ENCODE data around the gene TANGO6.
"Not testable (repeated sequence)": the region's sequence is repeated elsewhere in the genome, so short reads cannot be mapped to it uniquely, and the experiment has no call there.

Gene TANGO6

GRCh38 chr16:69019811-69020210, 176.5 kb downstream of the TANGO6 start:
- no peak for DNase-seq

DNA sequence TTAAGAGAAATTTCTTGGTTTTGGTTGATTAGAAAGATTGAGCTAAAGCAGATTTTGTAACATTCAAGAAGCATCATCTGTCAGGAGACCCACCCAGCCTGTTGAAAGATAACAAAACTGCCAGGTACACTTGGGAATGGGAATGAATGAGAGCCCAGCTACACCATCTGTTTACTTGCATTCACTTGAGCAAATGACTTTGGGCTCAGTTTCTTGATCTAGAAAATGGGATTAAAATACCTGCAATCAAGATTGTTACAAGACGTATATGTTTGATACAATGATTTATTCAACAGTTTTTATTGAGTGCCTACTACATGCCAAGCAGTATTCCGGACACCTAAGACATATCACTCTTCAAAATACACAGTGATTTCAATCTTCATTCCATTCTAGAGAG, 185.8 kb downstream of the TANGO6 start:
- DNase-seq: no peak

DNA sequence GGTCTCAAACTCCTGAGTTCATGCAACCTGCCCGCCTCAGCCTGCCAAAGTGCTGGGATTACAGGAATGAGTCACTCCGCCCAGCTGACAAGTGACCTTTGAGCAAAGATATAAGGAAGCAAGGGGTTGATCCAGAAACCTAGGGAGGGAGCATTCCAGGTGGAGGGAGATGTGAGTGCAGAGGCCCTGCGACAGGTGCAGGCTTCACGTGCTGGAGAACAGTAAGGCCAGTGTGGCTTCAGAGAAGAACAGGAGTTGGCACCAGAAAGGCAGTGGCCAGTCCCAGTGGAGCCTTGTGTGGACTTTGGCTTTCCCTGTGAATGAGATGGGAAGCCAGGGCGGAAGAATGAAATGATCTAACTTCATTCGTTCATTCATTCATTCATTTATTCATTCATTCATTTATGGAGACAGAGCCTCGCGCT, 188.6 kb downstream of the TANGO6 start:
- no peak for DNase-seq

DNA sequence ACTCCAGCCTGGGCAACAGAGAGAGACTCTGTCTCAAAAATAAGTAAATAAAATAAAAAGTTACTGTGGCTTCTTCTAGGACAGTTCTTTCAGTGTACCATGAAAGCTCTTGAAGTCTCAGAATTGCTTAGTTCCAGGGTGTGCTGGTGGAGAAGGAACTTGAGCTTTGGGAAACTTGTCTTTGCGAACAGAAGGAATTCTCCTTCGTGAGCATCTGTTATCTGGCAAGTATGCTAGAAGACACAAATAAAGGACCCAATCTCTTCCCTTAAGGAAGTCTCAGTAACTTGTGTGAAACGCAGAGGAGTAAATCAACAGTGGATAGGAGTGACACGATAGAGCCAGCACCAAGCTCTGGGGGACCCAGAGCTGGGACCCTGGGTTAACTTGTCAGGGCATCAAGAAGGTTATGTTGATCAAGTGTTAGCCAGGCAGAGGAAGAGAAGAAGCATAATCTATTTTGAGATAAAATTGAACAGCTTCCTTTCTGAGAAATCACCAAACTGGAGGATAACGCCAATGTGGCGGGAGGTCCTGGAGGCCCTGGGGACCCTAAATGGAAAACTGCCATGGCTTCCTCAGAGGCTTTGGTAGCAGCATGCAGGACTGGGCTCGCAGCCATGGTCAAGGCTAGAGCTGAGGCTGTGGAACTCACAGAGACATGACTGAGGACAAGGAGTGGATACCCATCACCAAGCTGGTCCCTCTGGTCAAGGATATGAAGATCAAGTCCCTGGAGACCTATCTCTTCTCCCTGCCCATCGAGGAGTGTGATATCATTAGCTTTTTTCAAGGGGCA, 190.0 kb downstream of the TANGO6 start:
- DNase-seq: no peak

DNA sequence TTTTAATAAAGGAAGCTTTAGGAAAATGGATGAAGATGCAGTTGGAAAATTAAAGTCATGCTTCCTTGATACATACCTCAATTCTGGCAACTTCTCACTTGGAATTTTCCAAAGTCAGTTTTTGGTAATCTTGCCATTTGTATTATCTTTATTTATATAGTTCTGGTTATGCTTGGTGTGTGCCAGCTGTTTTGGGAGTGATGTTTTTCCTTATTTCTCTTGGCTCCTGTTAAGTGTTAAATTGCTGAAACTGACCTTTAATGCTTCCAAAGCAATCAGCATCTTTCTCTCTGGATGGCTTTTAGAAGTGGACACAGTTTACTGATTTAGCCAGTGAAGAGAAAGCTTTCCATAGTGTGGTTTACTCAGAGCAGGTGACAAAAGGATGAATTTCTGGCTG, 192.0 kb downstream of the TANGO6 start:
- DNase-seq: no peak

GRCh38 chr16:69036399-69037091, 193.2 kb downstream of the TANGO6 start:
- no peak for DNase-seq

DNA sequence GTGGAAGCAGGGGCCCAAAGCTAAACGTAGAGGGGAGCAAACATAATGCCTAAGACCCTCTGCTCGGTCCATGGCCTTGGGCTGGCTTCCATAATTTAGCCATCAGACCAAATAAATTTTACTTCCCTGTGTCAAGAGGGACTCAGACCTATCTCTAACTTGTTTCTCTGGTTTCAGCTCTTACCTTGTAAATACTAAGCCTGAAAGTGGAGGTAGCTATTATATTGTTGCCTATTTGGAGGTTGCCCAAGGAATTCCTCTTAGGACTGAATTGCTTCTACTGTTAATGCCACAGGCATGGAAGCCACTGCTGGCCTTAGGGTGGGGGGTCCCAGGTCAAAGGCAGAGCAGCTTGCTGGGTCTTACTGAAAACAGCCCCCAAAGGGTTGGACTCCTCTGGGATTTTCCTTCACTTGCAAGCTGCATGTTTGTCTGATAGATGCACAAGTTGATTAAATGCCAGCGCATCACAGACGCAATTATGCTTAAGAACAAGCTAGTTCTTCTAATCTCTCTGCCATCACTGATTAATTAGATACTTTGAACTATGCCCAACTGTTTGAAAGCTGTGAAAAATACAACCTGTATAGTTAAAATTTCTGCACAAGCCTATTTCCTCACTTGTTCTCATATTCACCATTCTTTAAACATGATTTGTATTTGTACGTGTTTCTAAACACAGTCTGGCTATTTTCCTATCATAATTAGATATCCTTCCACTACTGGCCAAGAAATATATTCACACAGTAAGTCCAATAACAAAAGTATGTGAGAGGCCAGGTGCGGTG, 194.2 kb downstream of the TANGO6 start:
- no peak for DNase-seq

DNA sequence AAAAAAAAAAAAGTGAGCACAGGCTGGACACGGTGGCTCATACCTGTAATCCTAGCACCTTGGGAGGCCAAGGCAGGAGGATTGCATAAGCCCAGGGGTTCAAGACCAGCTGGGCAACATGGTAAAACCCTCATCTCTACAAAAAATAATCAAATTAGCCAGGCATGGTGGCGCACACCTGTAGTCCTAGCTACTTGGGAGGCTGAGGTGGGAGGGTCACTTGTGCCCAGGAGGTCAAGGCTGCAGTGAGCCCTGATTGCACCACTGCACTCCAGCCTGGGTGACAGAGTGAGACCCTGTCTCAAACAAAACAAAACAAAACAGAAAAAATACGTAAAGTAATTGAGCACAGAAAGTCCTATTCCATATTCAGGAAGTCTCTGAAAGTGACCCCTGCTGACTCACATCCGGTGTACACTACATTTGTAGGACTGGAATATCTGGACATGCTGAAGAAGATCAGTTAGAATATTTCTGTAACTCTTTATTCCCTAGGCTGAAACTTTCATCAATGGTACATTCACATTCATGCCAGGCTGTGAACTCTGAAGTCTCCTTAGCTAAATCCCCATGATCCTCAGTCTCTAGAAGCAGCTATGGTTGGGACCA, 196.1 kb downstream of the TANGO6 start:
- no peak for DNase-seq

- DNase-seq: no peak
Measured at GRCh38 chr16:69040144-69040909, 197.0 kb downstream of the TANGO6 start.

DNA sequence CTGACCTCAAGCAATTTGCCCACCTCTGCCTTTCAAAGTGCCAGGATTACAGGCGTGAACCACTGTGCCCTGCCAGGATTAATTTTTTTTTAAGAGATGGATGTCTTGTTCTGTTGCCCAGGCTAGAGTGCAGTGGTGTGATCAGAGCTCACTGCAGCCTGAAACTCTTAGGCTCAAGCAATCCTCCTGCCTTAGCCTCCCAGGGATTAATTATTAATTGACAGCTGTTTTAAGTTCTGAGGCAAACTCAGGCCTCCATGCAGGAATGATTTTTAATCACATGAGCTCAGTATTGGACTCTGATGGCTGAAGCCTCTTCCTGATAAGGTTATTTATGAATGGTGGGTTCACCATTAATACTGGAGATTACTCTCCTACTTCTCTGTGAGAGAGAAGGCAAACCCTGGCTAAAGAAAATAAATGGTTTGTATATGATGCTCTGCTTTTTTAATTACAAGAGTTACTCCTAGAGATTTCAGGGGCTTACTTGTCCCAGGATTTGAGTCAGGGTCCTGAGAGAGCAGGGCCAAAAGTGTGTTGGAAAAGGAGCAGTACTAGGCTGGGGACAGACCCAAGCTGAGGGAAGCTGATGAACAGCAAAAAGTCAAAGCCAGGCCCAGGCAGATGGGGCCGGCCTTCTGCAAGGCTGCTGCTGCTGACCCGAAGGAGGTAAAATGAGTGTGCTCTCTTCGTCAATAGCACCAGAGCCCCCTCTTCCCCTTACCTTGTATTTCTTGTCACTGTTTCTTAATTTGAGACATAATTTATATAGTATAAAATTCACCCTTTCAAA, 205.2 kb downstream of the TANGO6 start:
- DNase-seq: no peak

GRCh38 chr16:69049146-69049545, 205.8 kb downstream of the TANGO6 start:
- no peak for DNase-seq

- DNase-seq: no peak
Measured at GRCh38 chr16:69049603-69050375, 206.5 kb downstream of the TANGO6 start.

DNA sequence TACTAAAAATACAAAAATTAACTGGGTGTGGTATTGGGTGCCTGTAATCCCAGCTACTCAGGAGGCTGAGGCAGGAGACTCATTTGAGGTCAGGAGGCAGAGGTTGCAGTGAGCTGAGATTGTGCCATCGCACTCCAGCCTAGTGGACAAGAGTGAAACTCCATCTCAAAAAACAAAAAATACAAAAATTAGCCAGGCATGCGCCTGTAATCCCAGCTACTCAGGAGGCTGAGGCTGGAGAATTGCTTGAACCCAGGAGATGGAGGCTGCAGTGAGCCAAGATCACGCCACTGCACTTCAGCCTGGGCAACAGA, 208.1 kb downstream of the TANGO6 start:
- DNase-seq: not testable (repeated sequence)

GRCh38 chr16:69055008-69055407, 211.7 kb downstream of the TANGO6 start:
- DNase-seq: no peak

DNA sequence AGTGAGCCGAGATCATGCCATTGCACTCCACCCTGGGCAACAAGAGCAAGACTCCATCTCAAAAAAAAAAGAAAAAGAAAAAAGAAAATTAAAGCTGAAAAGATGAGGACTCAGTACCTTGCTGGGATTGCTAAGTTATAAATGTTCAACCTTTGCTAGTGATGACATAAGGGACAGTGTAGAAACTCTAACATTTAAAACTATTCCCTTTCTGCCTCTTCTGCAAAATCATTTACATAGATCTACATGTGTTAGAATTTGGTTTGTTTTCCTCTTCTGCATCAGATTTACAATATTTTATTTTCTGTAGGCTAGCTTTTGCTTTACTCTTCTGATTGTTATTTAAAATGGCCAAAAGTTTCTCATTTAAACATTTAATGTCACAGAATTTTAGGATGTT, 212.6 kb downstream of the TANGO6 start:
- DNase-seq: no peak

DNA sequence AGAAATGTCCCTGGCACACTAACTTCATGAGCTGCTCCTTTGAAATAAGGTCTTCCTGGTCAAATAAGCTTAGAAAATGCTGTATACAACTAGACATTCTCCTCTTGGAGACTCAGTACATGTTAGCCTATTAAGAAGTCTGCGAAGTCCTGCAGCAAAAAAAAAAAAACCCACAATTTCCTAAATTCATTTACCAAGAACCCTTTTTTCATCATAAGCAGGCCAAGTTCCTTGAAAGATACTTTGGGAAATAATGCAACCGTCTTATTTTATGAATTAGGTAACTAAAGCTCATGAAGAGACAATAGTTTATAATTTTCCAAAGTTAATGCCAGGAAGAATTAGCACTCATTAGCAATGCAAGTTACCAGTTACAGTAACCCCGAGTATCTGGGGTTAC, 213.1 kb downstream of the TANGO6 start:
- no peak for DNase-seq

DNA sequence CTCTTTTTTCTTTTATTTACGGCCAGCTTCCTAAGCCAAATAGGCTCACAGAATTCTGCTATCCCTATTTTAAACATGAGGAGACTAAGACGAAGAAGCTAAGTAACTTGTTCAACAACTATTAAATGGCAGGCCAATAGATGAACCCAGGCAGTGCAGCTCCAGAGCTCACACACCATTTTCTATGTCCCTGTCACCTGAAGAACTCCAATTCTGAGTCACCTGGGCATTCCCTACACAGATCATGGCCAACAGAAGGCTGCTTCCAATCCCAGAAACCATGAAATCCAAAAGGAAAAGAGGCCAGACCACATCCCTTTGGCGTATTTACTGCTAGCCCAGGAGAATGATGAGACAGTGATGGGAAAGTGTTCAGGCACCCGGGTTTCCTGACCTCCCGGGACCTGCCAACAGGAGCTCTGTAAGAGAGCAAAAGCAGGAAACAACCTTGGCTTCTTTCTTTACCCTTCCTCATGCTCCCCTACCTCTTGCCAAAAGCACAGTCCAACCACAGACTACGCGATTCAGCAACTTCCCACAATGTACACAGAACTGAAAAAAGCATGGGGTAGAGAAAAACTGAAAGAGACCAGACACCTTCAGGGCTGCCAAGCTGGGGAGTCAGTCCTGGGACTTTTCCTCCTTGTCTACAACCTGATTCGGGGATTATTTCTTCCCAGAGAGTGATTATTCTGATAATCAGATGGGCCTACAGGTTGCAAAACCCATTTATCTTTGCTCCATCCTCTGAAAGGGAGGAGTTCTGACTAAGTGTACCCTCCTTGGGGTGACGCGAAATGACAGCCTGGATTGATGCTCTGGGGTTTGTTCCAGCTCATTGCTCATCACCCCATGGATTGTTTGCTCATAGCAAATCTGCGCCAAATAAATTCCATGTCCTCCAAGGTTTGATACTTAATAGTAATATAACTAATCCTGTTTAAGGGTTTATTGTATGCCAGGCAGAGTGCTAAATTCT, 214.4 kb downstream of the TANGO6 start:
- DNase-seq: no peak

DNA sequence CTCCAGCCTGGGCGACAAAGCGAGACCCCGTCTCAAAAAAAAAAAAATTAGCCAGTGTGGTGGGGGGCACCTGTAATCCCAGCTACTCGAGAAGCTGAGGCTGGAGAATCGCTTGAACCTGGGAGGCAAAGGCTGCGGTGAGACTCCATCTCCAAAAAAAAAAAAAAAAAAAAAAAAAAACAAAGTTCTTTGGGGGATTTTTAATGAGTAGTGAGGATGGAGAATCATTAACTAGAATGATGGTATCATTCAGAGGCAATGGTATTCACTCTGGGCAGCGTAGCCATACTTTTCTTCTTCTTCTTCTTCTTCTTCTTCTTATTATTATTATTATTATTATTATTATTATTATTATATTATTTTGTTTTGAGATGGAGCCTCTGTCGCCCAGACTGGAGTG, 220.2 kb downstream of the TANGO6 start:
- not testable (repeated sequence) for DNase-seq

GRCh38 chr16:69064124-69064763, 220.9 kb downstream of the TANGO6 start:
- no peak for DNase-seq

Data from stimulated activated CD4-positive, alpha-beta T cell treated with anti-CD3 and anti-CD28 coated beads, Interleukin-4, amount 100 ng/mL, for 1 hour (primary cell).